GM21381 (cell line): ENCODE data around the gene UBXN10.

Source experiments
- ATAC-seq: cut with Tn5 transposase; IDR thresholded peaks from one replicate; pipeline ENCODE4 v1.9.1; 2021; ENCODE audit warnings: mild to moderate bottlenecking, moderate library complexity; ENCODE audit not compliant: unreplicated experiment

The UBXN10 gene

DNA sequence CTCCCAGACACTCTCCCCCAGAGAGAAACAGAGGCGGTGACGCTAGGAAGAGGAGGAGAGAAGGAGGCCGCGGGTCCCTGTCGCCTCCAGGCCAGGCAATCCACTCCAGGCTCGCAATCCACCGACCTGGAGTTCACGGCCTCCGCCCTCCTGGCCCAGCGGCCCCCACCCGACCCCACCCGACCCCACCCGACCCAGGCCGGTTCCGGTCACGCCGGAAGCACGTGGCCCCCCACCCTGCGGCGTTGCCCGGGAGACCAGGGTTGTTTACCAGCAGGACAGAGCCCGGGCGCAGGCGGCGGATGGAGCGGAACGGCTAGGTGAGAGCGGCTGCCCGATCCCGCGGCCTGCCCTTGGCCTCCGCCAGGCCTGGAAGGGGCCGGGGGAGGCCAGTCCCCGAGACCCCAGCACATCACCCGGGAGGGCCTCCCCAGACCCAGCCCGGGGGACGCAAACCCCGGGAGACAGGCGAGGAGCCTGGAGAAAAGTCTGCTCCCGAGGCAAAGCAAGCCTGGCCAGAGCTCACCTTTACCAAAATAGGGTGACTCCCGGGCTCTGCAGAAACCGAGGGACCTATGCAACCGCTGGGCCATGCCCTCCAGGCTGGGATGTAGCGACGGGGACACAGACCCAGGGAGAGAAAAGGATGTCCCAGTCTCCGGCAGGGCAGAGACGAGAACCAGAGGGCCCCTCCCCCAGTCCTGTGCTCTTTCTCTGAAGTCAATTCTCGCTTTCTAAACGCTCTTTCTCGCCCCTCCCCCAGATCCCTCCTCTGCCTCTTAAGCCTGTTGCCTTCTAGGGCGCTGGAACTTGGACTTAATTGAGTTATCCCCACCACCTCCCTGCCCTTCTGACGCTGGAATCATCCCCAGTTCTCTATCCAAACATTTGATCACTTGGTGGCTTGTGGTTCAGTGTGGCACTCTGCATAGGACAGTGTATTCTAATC is at the start of gene UBXN10, which contains the start of gene PLA2G2C:
Gene UBXN10, plus strand, starts transcription at position 263 of the 949 bp plus-strand sequence. CDS start 4,466 bp downstream, outside the sequence.
Gene PLA2G2C, minus strand, starts transcription at position 685 of the 949 bp plus-strand sequence. CDS start 9,155 bp downstream, outside the sequence.
- no peak for ATAC-seq

- ATAC-seq: no peak
These were observed 49.6 kb upstream of the UBXN10 start for GRCh38 chr1:20136249-20136648.

GRCh38 chr1:20137055-20137454 is 48.8 kb upstream of the UBXN10 start:
- no peak for ATAC-seq

GRCh38 chr1:20137604-20138003 is 48.3 kb upstream of the UBXN10 start:
- ATAC-seq: no peak

- ATAC-seq: no peak
These were observed 47.5 kb upstream of the UBXN10 start for GRCh38 chr1:20138346-20138745.

DNA sequence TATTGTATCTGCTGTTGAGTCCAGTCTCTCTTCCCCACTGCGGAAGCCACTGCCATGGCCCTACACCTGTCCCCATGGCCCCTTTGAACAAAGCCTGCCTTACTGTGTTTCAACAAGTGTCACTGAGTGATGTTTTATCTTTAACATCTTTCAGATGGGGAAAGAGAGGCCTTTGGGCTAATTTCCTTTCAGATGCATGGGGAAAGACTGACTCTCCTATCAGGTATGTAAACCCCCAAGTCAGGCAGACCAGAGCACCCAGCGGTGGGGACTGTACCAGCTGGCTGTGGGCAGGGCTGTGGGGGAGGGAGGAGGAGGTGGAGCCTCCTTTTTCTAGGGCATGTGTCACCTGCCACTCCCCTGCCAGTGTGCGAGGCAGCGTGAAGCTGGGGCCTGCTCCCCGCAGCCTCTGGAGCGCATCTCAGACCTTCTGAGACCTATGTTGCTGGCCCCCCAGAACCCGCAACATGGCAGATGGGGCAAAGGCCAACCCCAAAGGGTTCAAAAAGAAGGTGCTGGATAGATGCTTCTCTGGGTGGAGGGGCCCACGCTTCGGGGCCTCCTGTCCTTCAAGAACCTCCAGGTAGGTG is 46.8 kb upstream of the UBXN10 start, which contains the start of gene PLA2G2F:
Gene PLA2G2F, plus strand, starts transcription at position 363 of the 590 bp plus-strand sequence. Its CDS starts 105 bp downstream, at position 468.
- no peak for ATAC-seq

DNA sequence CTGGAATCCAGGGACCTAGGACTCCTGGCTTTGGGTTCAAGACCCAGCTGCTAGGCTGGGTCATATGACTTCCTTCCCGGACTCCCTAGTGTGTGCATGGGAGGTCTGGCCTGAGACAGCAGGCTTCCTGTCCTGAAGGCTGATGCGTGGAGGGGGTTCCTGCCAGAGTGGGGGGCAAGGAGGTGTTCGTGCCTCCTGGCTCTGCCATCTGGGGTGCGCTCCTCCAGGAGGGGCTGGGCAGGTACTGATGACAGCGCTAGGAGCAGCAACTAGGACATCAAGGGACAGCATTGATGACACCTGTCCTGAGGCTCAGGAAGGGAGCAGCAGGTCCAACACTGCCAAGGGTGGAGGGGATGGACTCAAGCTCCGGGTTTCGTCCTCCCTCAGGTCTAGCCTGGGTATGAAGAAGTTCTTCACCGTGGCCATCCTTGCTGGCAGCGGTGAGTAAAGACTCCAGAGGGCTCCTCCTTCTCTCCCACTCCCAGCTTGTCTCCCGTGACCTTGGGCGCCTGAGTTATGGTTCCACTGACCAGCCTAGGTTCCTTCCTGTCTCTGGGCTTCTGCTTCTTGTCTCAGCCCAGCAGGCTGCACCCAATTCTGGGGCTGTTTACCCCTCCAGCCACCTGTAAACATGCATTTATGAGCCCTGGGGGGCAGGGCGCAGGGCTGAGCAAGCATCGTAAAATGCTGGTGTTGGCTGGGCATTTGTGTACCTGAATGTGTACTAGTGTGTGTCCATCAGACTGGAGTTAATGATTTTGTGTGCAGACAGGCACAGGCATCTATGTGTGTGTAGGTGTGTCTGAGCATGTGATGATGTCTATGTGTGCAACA is 45.9 kb upstream of the UBXN10 start:
- no peak for ATAC-seq

DNA sequence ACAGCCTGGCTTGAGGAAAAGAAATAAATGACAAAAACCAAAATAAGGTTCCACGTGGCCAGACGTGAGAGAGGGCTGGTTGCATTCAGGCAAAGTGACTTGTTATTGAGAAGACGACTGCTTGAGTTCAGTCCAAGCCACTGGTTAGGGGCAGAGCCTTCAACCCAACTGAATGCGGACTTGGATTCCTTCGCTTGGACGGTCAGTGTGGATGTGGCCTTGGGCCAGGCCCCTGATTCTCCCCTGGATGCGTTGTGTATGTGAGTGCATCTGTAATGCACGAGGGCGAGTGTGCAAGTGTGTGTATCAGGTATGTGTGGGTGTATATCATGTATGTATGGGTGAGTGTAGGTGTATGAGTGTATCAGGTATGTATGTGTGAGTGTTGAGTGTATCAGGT is 44.9 kb upstream of the UBXN10 start:
- ATAC-seq: no peak

DNA sequence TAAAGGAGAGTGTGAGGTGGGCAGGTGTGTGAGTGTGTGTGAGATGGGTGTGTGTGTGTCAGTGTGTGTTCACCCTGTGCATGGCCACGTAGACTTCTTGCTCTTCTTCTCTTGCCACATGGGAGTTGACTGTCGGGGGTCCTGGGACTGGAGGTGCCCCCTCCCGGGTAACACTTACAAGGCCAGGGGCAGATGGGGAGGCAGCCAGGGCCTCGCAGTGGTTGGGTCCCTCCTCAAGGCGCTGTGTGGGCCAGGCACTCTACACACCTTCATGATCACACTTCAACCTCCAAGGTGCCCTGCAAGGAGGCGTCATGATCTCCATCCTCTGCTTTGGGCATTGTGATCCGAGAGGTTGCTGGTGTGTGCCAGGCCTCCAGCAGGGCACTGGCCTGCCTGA is 44.4 kb upstream of the UBXN10 start:
- ATAC-seq: no peak

DNA sequence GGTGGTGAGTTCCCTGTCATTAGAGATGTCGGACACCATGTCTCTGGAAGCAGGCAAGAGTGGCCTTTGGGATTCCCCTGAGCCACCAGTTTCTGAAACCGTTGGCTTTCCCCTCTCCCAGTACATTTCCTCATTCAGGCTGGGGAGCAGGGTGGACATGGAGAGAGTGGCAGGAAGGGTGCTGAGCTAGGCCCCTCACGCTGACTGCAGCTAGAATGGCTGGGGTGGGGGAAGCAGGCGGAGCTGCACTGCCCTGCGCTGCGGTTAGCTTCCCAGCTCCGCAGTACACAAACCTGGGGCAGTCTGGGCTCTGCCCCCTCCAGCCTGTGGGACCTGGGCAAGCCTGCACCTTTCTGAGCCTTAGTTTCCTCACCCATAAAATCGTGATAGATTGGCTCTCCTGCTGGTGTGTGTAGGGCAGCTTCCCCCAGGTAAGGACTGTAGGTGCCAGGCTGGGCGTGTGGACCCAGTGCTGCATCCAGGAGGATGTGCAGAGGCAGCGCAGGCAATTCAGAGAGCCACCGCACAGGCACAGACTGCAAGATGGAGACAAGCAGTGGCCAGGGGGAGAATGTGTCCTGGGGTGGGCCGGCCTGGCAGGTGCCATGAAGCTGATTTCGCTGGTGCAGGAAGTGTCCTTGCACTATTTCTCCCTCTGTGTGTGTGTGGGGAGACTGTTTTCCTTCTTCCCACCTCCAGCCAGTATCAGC is 43.7 kb upstream of the UBXN10 start:
- no peak for ATAC-seq

- no peak for ATAC-seq
These were observed 42.6 kb upstream of the UBXN10 start for GRCh38 chr1:20143318-20143717.

GRCh38 chr1:20143734-20144565 is 41.9 kb upstream of the UBXN10 start:
- no peak for ATAC-seq

- ATAC-seq: no peak
These were observed 37.9 kb upstream of the UBXN10 start for GRCh38 chr1:20147846-20148570.

- ATAC-seq: no peak
These were observed 37.1 kb upstream of the UBXN10 start for GRCh38 chr1:20148571-20149500.

- no peak for ATAC-seq
These were observed 36.1 kb upstream of the UBXN10 start for GRCh38 chr1:20149601-20150325.

- no peak for ATAC-seq
These were observed 35.6 kb upstream of the UBXN10 start for GRCh38 chr1:20150326-20150705.

DNA sequence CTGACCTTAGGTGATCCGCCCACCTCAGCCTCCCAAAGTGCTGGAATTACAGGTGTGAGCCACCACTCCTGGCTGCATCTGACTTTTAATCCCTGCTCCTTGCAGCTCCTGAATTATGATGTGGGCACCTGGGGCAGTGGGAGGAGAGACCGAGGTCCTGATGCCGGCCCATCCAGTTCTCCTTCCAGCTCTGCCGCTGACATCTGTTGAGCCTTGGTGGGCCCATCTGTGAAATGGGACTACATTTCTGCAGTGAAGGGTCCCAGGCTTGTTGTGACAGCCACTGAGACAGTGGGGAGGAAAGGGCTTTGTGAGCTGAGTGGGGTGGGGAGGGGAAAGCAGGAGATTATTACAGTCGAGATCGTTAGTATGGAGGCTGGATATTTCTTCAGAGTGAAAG is 34.9 kb upstream of the UBXN10 start:
- no peak for ATAC-seq
